CD4-positive, alpha-beta T cell treated with Interleukin-17A for 4 hours (primary cell): ENCODE results near the gene ACOXL.
A peak's percentile ranks its signal among the peaks of the same experiment; 100 is the strongest.

Experiments
- DNase-seq: peaks from one replicate; pipeline ENCODE4 v3.0.0-alpha.2; 2020; ENCODE audit warnings: mixed read lengths

The ACOXL gene

DNA sequence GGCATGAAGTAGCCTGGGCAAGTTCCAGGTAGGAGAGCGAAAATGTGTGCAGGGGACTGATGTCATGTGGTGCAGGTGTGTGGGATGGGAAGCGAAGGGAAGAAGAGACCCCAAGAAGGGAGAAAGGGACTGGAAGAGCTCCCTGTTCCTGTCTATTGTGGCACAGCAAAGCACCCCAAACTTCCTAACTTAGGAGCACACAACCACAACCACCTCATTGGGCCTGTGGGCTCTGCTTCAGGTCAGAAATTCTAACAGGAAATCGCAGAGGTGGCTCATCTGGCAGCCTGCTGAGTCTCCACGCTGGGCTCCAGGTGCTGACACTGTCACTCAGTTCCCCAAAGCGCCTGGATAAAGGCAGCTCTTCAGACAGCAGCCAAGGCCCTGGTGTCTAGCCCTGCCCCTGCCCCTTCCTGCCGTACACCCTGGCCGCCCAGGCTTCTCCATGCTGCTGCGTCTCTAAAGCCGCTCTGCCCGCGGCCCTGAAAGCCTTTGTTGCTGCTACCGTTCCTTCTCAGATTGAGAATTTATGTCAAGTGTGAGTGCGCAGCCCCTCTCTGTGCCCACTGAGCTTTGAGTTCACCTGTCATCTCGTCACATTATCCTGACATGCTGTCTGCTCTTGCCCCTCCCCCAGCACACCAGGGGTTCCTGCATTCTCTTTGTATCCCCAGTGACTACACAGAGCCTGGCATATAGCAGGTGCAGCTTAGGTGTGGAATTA, 248.1 kb downstream of the ACOXL start:
- no peak for DNase-seq

DNA sequence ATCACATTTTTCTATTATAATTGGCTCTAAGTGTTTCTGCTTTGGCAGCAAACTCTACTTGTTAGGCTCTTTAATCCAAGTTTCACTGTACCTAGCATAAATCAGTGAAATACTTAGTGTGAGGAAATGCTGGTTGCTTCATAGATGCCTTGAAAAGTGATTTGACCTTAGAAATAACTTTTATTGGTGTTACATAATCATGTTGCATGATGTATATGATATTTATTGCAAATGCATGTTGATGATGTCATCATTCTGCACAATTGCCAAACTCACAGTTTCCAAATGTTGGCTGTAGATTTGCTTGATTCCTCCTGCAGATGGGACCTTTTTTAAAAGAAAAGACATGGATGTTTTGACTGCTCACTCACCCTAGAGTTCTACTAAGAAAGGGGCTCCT, 250.8 kb downstream of the ACOXL start:
- no peak for DNase-seq

DNA sequence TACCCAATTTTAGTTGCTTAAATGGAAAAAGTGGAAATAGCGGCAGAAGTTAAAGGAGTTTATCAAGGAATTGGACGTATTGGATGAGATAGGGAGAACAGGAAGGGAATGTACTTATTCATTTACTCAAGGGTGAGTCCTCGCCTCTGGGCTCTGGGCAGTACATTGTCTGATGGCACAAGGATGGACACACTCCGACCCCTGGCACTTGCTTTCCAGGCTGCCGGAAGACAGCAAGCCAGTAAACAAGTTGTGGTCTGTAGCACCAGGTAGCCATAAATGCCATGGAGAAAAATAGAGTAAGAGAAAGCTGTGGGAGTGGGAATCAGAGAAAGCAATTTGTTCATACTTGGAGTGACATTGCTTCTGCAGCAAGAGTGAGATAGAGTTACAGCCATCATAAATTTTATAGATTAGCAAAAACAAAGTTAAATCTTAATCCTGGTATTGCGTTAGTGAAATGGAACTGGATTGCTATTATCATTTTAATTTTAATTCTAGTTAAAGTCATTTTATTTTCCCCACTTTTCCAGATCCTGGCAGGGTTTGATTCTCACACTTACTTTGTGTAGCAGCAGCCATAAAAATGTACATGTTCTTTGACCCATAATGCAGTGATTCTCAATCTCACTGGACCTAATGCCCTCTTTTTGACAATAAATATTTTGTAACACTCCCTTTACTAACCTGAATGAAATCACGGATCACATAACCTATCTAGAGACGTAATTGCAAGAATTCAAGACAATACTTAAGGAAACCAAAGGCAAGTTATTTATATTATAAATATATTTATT, 252.5 kb downstream of the ACOXL start:
- DNase-seq, result no peak

GRCh38 chr2:110990440-110990839, 258.1 kb downstream of the ACOXL start:
- no peak for DNase-seq

- no peak for DNase-seq
Measured at GRCh38 chr2:110991911-110992310, 259.5 kb downstream of the ACOXL start.

- DNase-seq, result no peak
Measured at GRCh38 chr2:110992886-110993285, 260.5 kb downstream of the ACOXL start.

DNA sequence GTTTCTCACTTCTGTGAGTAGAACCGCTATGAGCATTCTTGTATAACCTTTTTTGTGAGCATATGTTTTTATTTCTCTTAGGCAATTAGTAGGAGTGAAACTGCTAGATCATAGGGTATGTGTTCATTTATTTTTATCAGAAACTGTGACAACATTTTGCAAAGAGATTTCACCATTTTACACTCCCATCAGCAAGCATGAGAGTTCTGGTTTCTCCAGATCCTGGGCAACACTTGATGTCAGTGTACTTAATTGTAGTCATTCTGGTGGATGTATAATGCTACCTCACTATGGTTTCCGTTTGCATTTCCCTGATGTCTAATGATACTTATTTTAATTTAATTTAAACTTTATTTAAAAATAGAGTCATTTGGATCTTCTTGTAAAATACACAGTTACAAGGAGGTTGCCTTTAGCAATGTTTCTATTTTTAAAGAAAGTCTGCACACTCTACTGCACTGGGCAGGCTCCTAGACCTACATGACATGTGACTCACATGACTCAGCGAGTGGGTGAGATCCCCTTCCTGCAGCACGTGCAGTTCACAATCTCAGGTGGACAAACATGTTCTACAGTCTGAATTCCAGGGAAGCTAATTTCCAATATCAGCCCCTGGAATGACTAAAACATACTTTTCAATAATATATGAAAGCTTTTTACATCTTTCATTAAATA, 261.3 kb downstream of the ACOXL start:
- peak; percentile 34 for DNase-seq

DNA sequence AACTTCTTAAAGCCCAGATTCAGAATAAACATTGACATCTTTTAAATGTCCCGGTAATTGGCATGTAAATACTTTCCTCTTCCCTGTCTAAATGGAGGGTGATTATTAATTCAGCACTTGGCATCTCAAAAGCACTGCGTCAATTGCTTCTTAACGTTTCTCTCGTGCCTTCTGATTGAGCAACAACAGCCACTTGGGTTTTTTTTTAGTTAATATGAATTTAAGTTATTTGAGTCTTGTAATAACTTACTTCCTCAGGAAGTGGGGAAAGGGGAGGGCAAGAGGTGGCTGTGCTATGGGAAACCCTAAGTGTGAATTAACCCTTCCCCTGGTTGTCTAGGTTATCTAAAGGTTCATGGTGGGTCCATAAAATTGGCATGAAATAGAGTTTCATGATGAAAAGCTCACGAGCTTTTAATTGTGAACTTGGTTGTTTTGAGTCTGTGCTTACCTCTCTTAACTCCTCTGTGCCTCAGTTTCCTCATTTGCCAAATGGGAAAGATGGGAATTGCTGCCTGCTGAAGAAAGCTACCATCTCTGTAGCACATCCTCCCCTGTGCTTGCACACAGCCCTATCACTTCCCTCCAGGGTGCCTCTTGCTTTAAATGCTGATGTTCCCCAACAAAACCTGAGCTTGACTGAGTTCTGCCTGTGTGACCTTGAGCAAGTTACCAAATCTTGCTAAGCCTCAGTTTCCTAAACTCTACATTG, 262.0 kb downstream of the ACOXL start:
- DNase-seq, result no peak

GRCh38 chr2:110995911-110996310, 263.5 kb downstream of the ACOXL start:
- DNase-seq, result no peak

- no peak for DNase-seq
Measured at GRCh38 chr2:110997331-110998045, 265.1 kb downstream of the ACOXL start.

DNA sequence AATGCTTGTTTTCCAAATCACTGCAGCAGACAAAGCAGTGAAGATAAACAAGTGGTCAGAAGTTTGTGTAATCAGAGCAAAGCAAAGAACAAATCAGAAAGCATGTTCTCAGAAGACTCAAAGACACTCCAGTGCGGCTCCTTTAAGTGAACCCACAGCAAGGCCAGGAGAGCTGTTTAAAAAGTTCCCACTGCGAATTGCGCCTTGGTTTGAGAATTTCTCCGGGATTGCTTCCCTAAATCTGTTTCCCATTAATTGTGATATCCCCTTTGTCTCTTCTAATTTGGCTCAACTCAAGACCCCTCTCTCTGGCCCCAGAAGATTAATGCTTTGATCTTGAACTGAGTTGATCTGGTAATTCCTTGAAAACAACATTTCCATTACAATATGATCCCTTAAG, 265.9 kb downstream of the ACOXL start:
- no peak for DNase-seq

DNA sequence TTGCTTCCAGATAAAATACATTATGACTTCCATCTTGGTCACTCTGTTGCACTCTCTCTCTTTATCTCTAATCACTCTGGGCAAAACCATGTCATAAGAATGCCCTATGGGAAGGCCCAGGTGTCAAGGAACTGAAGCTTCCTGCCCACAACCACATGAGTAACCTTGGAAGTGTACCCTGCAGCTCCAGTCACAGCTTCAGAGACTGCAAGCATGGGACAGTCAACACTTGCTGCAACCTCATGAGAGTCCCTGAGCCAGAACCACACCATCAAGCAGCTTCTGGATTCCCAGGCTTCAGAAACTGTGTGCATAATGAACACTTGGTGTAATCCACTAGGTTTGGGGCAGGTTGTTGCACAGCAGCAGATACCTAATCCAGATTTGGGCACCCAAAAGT, 267.3 kb downstream of the ACOXL start:
- DNase-seq, result no peak

DNA sequence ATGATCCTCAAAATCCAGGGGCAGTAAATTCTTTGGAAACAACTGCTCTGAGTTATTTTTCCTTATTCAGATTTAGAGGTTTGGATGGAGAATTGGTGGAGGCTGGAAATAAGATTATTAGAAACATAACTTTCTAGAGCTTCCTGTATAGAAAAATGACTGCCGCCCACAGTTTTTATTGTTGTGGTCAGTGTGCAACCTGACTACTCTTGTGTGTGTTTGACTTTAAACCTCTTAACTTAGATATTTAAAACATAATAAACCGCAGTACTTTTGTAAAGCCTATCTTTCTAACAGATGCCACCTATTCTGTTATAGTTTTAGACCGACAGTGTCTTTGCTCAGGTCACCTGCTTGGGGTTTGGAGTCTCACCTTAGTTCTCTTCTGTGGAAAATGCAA, 272.9 kb downstream of the ACOXL start:
- DNase-seq, result no peak

- DNase-seq, result no peak
Measured at GRCh38 chr2:111005821-111006220, 273.4 kb downstream of the ACOXL start.

GRCh38 chr2:111007757-111008688, 275.6 kb downstream of the ACOXL start:
- DNase-seq, result no peak

DNA sequence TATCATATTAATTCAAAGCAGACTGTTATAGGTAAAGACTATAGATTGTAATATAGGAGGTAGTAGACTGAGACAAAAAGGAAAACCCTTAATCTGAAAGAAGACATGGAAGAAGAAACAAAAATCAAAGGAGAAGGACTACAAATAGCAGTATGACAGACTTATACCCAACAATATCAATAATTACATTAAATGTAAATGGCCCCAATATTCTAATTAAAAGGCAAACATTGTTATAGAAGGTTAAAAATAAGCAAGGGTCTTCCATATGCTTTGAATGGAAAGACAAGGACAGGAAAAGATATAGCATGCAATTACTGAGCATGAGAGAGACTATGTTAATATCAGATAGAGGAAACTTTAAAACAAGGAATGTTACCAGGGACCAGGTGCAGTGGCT, 278.8 kb downstream of the ACOXL start:
- DNase-seq, result no peak

DNA sequence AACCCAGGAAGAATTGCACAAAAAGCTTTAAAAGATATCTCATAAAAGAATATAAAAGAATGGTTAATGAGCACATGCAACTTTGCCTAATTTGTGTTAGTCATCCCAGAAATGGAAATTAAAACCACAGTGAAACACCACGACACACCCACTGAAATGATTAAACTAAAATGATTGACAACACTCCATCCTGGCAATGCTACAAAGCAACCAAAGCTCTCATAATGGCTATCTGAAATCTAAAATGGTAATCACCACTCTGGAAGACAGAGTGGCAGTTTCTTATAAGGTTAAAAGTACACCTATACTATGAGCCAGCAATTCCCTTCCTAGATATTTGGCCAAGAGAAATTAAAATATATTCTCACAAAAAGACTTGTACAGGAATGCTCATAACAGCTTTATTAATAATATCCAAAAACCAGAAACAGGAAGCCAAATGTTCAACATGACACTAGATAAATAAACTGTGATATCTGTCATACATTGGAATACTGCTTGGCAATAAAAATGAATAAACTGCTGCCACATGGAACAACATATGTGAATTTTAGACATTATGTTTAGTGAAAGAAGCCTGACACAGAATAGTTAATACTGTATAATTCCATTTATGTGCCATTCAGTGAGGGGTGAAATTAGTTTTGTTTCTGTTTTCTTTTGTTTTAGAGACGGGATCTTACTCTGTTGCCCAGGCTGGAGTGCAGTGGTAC, 283.1 kb downstream of the ACOXL start:
- no peak for DNase-seq

DNA sequence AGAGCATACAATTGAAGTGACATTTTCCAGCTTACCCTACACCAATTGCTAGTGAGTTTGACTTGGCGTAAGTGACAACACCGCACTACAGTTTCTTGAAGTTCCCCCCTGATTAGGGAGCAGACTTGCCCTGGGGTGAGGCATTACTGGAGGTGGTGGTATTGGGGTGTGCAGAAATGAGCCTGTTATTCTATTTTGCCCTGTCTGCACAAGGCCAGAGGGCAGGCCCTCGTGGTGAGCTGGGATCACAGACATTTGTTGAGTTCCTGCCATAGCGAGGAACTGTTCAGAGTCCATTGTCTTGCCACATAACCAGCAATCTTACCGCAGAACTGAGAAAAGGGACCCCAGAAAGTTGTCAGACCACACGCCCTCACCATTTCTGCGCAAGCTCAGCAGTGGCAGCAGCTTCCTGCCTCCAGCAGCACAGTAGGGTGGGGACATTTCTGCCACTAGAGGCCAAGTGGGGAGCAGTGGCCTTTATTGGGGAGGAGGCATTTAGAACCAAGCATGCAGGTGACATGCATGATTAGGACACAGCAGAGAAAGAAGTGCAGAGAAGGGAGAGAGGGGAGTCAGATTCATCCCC, 284.8 kb downstream of the ACOXL start:
- no peak for DNase-seq

- no peak for DNase-seq
Measured at GRCh38 chr2:111017909-111018308, 285.5 kb downstream of the ACOXL start.

DNA sequence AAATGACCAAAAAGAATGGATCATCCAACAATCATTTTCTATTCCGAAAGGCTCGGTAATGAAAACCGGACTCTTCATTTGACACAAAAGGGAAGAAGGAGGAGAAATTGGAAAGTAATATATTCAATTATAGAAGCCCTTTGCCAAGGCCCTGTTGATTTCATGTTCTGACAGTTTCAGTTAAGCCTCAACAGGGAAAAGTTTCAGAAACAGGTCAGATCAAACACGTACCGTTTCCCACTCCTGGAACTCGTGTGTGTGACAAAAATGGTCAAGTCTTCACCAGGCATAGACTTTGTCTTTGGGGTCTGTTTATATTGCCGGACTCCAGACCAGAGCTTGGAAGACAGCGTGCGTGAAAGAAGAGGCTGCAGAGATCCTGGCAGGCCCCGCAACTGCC, 287.0 kb downstream of the ACOXL start:
- DNase-seq, result no peak
